22Rv1 (cell line): ENCODE data around the gene NRDC.

ENCODE experiments used
- H3K27ac ChIP-seq: fragments of 450-650 bp; 2 replicates; pipeline ENCODE4 v1.5.1; 2017
- ZFX ChIP-seq: fragments of 450-650 bp; IDR thresholded peaks from 2 replicates; pipeline ENCODE4 v1.6.1; 2017; ENCODE audit warnings: antibody characterized with exemption, borderline replicate concordance
- TF ChIP-seq, protein P1 (sequence below): fragments of 450-650 bp; IDR thresholded peaks from 2 replicates; pipeline ENCODE4 v1.5.1; 2017; ENCODE audit warnings: mild to moderate bottlenecking

NRDC gene

DNA sequence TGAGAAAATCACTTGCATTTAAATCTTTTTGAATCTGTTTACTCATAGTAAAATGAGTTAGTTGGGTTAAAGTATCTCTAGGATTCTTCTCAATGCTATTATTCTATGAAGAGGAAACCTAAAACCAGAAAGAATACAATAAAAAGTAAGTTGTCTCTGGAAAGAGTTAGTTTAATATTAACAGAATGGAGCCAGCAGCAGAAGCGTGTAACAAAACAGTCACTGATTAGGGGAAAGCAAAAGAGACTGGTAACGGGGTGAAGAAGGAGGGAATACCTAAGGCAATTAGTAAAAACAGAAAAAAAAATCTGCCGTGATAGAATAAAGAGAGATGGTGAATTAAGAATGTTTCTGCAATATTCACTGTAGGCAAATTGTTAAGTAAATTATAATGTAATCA lies 60.0 kb downstream of the NRDC start:
- TF ChIP-seq ZFX: no peak
- TF ChIP-seq, protein P1, sequence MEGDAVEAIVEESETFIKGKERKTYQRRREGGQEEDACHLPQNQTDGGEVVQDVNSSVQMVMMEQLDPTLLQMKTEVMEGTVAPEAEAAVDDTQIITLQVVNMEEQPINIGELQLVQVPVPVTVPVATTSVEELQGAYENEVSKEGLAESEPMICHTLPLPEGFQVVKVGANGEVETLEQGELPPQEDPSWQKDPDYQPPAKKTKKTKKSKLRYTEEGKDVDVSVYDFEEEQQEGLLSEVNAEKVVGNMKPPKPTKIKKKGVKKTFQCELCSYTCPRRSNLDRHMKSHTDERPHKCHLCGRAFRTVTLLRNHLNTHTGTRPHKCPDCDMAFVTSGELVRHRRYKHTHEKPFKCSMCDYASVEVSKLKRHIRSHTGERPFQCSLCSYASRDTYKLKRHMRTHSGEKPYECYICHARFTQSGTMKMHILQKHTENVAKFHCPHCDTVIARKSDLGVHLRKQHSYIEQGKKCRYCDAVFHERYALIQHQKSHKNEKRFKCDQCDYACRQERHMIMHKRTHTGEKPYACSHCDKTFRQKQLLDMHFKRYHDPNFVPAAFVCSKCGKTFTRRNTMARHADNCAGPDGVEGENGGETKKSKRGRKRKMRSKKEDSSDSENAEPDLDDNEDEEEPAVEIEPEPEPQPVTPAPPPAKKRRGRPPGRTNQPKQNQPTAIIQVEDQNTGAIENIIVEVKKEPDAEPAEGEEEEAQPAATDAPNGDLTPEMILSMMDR: no peak
- no peak overlapping the region for H3K27ac ChIP-seq

DNA sequence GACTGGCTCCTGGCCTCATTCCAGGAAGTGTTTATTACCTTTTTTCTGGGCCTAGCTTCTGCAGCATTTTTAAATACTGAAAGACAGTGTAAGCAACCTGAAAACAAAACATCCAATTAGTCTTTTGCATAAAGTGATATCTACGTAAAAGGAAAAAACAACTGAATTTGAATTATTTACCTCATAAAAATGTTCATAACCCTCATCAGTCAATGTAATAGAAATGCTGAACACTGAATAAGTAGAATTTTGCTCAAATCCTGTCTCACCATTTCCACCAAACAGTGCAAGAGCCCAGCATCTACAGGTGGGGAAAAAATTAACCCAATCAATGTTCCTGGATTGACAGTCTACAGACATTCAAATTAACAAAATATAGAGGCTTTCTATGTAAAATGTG lies 64.0 kb downstream of the NRDC start:
- TF ChIP-seq, protein P1: no peak
- no peak for TF ChIP-seq ZFX
- H3K27ac ChIP-seq: no peak overlapping the region

DNA sequence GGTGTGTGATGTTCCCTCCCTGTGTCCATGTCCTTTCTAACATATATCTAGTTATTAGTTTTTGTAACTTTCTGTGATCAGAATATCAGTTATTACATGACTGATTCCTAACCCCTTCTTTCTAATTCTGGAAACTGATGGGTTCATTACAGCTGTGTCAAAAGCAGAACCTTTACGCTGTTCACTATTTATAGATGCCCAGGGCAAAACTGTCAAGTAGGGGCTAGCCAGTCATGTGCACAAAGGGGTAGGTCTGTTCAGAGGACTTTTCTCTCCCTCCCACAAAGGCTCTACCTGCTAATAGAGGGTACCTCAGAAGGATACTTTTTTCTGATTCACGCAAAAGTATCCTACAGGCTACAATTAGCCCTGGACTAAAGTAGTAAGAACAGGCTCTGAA lies 79.2 kb downstream of the NRDC start:
- no peak for TF ChIP-seq ZFX
- TF ChIP-seq, protein P1: no peak
- H3K27ac ChIP-seq: no peak overlapping the region

DNA sequence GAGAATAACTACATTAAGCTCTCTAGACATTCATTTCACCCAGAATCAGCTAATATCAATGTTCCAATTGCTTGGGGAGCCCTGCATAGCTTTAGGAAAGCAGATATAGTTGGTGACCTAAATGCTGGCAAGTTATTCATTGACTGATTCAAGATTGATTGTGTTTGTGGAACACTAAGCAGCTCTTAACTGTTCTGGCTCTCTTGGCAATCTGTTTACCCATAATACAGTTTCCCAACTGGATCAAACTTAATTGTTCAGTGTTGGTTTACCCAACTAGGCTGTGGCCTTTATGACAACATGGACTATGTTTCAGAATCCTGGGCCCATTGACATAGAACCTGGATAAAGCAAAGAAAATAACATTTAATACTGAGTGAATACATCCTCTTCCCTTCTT lies 83.7 kb downstream of the NRDC start:
- no peak for TF ChIP-seq ZFX
- TF ChIP-seq, protein P1: no peak
- no peak overlapping the region for H3K27ac ChIP-seq

DNA sequence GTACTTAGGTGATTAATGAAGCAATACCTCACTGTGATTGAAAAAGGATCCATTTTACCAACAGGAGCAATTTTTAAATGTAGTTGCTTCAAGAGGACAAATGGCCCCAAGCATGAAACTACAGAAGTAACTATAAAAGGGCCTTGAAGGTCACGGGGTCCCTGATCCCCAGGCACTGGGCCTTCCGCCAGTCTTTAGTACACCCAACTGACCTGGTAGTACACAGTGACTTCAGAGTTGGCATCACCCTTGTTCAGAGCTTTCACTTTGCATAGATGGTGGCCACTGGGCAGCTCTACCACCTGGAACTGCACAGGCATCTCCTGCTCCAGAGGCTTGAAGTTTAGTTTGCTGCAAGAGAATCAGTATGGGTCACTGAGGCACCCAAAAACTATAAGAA lies 84.3 kb downstream of the NRDC start:
- TF ChIP-seq, protein P1: no peak
- TF ChIP-seq ZFX: no peak
- H3K27ac ChIP-seq: no peak overlapping the region

DNA sequence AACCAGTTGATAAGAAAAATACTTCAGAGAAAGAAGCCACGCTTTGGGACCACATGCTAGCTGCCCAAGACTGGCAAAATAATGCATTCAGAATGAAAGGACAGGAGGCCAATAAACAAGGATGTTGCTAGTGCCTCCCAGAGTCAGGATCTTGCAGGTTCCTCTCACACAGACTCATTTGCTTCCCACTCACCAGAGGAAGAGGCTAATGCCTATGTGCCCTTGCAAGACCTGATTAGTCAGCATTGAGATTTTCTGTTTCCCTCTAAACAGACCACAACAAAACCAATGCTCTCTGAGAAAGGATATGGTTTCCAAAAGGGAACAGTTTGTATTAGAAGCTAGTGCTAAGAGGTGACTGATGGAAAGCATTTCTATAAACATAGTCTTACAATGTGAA lies 85.7 kb downstream of the NRDC start:
- TF ChIP-seq, protein P1: no peak
- H3K27ac ChIP-seq: no peak overlapping the region

DNA sequence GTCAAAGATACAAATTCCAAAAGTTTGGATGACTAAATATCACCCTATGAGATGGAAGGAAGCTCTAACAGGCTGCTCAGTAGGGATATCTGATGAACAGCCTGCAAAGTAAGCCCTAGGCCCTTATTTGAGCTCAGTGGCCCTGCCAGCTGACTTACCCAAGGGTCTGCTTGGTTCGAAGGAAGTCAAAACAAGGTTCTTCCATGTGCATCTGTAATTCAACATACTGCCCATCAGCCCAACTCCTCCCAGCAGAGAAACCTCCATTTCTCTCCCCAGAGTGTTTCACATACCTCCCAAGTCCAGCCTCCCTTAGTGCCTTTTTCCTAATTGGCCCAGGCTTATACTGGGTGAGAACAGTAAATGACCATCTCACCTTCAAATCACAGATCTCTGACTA lies 86.6 kb downstream of the NRDC start:
- TF ChIP-seq, protein P1: no peak
- TF ChIP-seq ZFX: no peak
- H3K27ac ChIP-seq: no peak overlapping the region
